Thyroid gland (tissue), 4 donors: ENCODE measurements around the gene RASSF6.

ENCODE experiments used
- POLR2A ChIP-seq, 2 donors: fragments of 450-650 bp; IDR thresholded peaks; one replicate each; pipeline ENCODE4 v1.6.1; 2017; ENCODE audit warnings: antibody characterized with exemption in 2 of 2, mild to moderate bottlenecking in 2 of 2, moderate library complexity in 1 of 2
- TF ChIP-seq, protein P1 (sequence below), 6 experiments: fragments of 200-600 bp in 3 of 6; fragments of 450-650 bp in 3 of 6; sonication (generic) in 3 of 6; IDR thresholded peaks; one replicate each; pipeline ENCODE4 v1.5.1; 2016 to 2019; ENCODE audit warnings: antibody characterized with exemption in 6 of 6, mild to moderate bottlenecking in 2 of 6, inconsistent platforms in 1 of 6, moderate library complexity in 1 of 6

GRCh38 chr4:73607375-73608033 is 12.7 kb downstream of the RASSF6 start:
- TF ChIP-seq, protein P1, sequence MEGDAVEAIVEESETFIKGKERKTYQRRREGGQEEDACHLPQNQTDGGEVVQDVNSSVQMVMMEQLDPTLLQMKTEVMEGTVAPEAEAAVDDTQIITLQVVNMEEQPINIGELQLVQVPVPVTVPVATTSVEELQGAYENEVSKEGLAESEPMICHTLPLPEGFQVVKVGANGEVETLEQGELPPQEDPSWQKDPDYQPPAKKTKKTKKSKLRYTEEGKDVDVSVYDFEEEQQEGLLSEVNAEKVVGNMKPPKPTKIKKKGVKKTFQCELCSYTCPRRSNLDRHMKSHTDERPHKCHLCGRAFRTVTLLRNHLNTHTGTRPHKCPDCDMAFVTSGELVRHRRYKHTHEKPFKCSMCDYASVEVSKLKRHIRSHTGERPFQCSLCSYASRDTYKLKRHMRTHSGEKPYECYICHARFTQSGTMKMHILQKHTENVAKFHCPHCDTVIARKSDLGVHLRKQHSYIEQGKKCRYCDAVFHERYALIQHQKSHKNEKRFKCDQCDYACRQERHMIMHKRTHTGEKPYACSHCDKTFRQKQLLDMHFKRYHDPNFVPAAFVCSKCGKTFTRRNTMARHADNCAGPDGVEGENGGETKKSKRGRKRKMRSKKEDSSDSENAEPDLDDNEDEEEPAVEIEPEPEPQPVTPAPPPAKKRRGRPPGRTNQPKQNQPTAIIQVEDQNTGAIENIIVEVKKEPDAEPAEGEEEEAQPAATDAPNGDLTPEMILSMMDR (IDR thresholded peaks at IDR 0.05) = no peak
- no peak for TF ChIP-seq POLR2A (IDR thresholded peaks at IDR 0.05)
